Measurements from ENCODE around the gene NDUFA8. TPM values are rescaled to one million over a fixed set of nuclear protein-coding genes. Genes with fewer than 3 reads are reported as not detected.

The NDUFA8 gene
- total RNA-seq, 1 experiment from 2014 or later, result 70.7 TPM

DNA sequence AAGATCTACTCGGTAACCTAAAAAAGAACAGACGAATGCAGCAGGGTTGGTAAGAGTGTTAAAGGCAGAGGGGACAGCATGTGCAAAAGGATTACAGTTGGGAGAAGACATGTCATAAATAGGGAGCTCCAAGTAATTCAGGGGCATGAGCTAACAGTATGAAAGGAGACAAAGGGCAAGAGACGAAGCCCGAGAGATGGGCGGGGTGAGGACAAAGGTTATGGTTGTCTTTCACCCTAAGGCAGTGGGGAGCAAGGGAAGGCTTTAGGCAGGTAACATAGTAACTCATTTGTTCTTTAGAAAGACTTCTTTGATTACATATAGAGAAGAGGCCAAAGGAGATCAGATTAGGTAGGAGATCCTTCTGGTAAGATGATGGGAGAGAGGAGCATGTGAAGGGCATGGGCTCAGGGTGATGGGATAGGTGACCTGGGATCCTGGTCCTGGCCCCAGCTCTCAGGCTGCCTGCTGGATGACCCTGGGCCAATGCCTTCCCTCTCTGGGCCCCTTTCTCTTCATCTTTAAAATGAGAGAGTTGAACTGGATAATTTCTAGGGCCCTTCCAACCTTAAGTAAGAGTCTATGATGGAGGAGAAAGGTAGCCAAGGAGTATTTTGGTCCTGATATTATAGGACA, 19.6 kb upstream of the NDUFA8 start:
- TF ChIP-seq EMX1 (CRISPR knock-in tag; IDR thresholded peaks at IDR 0.05) (no peak), GTF2I (CRISPR knock-in tag; conservative IDR thresholded peaks at IDR 0.05) (no peak), ZNF423 (CRISPR knock-in tag; IDR thresholded peaks at IDR 0.05) (no peak), ZSCAN18 (CRISPR knock-in tag; IDR thresholded peaks at IDR 0.05) (no peak), ZNF671 (CRISPR knock-in tag; IDR thresholded peaks at IDR 0.05) (no peak), CREB1 (CRISPR knock-in tag; IDR thresholded peaks at IDR 0.05) (no peak), SMAD3 (CRISPR knock-in tag; IDR thresholded peaks at IDR 0.05; ENCODE audit: borderline replicate concordance) (no peak), RELA (CRISPR knock-in tag; IDR thresholded peaks at IDR 0.05; ENCODE audit: borderline replicate concordance) (no peak), KAT7 (CRISPR knock-in tag; IDR thresholded peaks at IDR 0.05; ENCODE audit: borderline replicate concordance) (no peak), SOX15 (CRISPR knock-in tag; IDR thresholded peaks at IDR 0.05) (no peak), E2F1 (CRISPR knock-in tag; IDR thresholded peaks at IDR 0.05) (no peak)
- TF ChIP-seq, protein P1, sequence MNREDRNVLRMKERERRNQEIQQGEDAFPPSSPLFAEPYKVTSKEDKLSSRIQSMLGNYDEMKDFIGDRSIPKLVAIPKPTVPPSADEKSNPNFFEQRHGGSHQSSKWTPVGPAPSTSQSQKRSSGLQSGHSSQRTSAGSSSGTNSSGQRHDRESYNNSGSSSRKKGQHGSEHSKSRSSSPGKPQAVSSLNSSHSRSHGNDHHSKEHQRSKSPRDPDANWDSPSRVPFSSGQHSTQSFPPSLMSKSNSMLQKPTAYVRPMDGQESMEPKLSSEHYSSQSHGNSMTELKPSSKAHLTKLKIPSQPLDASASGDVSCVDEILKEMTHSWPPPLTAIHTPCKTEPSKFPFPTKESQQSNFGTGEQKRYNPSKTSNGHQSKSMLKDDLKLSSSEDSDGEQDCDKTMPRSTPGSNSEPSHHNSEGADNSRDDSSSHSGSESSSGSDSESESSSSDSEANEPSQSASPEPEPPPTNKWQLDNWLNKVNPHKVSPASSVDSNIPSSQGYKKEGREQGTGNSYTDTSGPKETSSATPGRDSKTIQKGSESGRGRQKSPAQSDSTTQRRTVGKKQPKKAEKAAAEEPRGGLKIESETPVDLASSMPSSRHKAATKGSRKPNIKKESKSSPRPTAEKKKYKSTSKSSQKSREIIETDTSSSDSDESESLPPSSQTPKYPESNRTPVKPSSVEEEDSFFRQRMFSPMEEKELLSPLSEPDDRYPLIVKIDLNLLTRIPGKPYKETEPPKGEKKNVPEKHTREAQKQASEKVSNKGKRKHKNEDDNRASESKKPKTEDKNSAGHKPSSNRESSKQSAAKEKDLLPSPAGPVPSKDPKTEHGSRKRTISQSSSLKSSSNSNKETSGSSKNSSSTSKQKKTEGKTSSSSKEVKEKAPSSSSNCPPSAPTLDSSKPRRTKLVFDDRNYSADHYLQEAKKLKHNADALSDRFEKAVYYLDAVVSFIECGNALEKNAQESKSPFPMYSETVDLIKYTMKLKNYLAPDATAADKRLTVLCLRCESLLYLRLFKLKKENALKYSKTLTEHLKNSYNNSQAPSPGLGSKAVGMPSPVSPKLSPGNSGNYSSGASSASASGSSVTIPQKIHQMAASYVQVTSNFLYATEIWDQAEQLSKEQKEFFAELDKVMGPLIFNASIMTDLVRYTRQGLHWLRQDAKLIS (CRISPR knock-in tag; IDR thresholded peaks at IDR 0.05; ENCODE audit: borderline replicate concordance), result no peak
- no peaks in the 10 kb centered on the region for H3K36me3 Mint-ChIP-seq
- no peak overlapping the region for H3K4me3 Mint-ChIP-seq
- no peak overlapping the region for H3K27ac Mint-ChIP-seq
- H3K9me3 Mint-ChIP-seq, result no peaks in the 10 kb centered on the region
- ChIA-PET POLR2A (no interaction called here), CTCF (no interaction called here)
- no peak for ATAC-seq
- no peak for DNase-seq (ENCODE audit: low spot score)
- no peaks in the 10 kb centered on the region for H3K4me1 Mint-ChIP-seq
- peaks cover under 1% of the 10 kb centered on the region; the same call in 1 of the 2 replicates for H3K27me3 Mint-ChIP-seq (ENCODE audit: low read depth)

DNA sequence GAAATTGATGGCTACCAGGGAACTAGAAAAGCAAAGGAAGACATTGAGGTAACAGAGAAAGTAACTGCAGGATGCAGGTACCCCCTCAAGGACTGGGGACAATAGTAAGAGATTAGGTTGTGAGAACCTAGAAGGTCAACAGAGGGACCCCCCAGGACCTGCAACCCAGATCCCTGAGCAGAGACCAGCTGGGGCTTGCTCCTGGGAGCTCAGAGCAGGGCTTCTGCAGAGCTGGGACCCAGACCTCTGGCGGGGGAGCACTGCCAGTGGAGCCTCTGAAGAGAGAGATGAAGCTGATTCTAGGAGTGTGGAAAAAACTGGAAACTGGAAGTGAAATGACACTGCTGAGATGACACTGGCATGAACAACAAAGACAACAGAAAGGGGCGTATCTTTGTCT, 17.3 kb upstream of the NDUFA8 start:
- ATAC-seq, result no peak
- CTCF ChIA-PET, result interaction anchor here (1.0 kb wide), 1 partner anchor 10 kb away, joined by 3 read pairs; no protein-coding TSS in a partner anchor
- POLR2A ChIA-PET, result no interaction called here
- TF ChIP-seq ZNF423 (CRISPR knock-in tag; IDR thresholded peaks at IDR 0.05) (no peak), ZNF232 (CRISPR knock-in tag; IDR thresholded peaks at IDR 0.05) (no peak), NFE2L1 (CRISPR knock-in tag; IDR thresholded peaks at IDR 0.05) (no peak), OVOL2 (CRISPR knock-in tag; IDR thresholded peaks at IDR 0.05; ENCODE audit: borderline replicate concordance) (no peak), ZNF219 (CRISPR knock-in tag; IDR thresholded peaks at IDR 0.05; ENCODE audit: borderline replicate concordance) (no peak), RELA (CRISPR knock-in tag; IDR thresholded peaks at IDR 0.05; ENCODE audit: borderline replicate concordance) (no peak), ATF1 (CRISPR knock-in tag; IDR thresholded peaks at IDR 0.05) (no peak), NFATC4 (CRISPR knock-in tag; IDR thresholded peaks at IDR 0.05) (no peak), CBFB (CRISPR knock-in tag; IDR thresholded peaks at IDR 0.05; ENCODE audit: low read depth) (no peak), CTCF (IDR thresholded peaks at IDR 0.05) (no peak), USF1 (CRISPR knock-in tag; IDR thresholded peaks at IDR 0.05) (no peak), ZNF121 (CRISPR knock-in tag; IDR thresholded peaks at IDR 0.05) (no peak), NR3C1 (CRISPR knock-in tag; conservative IDR thresholded peaks at IDR 0.05; ENCODE audit: low read depth) (no peak)
- TF ChIP-seq, protein P2, sequence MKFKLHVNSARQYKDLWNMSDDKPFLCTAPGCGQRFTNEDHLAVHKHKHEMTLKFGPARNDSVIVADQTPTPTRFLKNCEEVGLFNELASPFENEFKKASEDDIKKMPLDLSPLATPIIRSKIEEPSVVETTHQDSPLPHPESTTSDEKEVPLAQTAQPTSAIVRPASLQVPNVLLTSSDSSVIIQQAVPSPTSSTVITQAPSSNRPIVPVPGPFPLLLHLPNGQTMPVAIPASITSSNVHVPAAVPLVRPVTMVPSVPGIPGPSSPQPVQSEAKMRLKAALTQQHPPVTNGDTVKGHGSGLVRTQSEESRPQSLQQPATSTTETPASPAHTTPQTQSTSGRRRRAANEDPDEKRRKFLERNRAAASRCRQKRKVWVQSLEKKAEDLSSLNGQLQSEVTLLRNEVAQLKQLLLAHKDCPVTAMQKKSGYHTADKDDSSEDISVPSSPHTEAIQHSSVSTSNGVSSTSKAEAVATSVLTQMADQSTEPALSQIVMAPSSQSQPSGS (CRISPR knock-in tag; IDR thresholded peaks at IDR 0.05; ENCODE audit: borderline replicate concordance, low read depth), result no peak
- TF ChIP-seq, protein P3, sequence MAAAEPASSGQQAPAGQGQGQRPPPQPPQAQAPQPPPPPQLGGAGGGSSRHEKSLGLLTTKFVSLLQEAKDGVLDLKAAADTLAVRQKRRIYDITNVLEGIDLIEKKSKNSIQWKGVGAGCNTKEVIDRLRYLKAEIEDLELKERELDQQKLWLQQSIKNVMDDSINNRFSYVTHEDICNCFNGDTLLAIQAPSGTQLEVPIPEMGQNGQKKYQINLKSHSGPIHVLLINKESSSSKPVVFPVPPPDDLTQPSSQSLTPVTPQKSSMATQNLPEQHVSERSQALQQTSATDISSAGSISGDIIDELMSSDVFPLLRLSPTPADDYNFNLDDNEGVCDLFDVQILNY (CRISPR knock-in tag; IDR thresholded peaks at IDR 0.05), result no peak

More for the DNA sequence above, 17.3 kb upstream of the NDUFA8 start:
- no peaks in the 10 kb centered on the region for H3K9me3 Mint-ChIP-seq
- no peak overlapping the region for H3K27ac Mint-ChIP-seq
- H3K36me3 Mint-ChIP-seq, result no peaks in the 10 kb centered on the region
- peaks cover 5% of the 10 kb centered on the region; the same call in 1 of the 2 replicates for H3K27me3 Mint-ChIP-seq (ENCODE audit: low read depth)
- no peak overlapping the region for H3K4me3 Mint-ChIP-seq
- peaks cover 2% of the 10 kb centered on the region; the same call in 1 of the 2 replicates for H3K4me1 Mint-ChIP-seq
- no peak for DNase-seq (ENCODE audit: low spot score)

All from WTC11 (cell line).